Measurements from ENCODE around the gene OBSL1. TPM values are rescaled to one million over a fixed set of nuclear protein-coding genes. Genes with fewer than 3 reads are reported as not detected.

Gene OBSL1
- 65.9 and 76.5 TPM in 2 replicates for total RNA-seq (2022)
- percentile 52 among the genes with signal in this experiment for Bru-seq, nascent RNA
- percentile 68 among the genes with signal in this experiment for BruChase-seq, experiment 1, labeled RNA remaining after a 6-hour chase
- percentile 62 among the genes with signal in this experiment for BruChase-seq, experiment 2, labeled RNA remaining after a 2-hour chase
- long read RNA-seq, transcript OBSL1-202 (9 exons, 3,297 nt) = major isoform, 32 of 57 reads
- long read RNA-seq, partial matches to known transcripts = 17 of 57 reads
- long read RNA-seq, other reads (novel, unspliced or antisense) = 8 of 57 reads

GRCh38 chr2:219571311-219572236 lies at the start of gene OBSL1:
Gene OBSL1 (minus strand): TSS chr2:219571539. CDS start chr2:219571232, 307 bp downstream.
- no TSS peak for BruUV-seq (replicated peaks)
- H3K4me1 Mint-ChIP-seq (ENCODE audit: low read depth, unreplicated experiment) = peaks cover 11% of the 10 kb centered on the region
- intact Hi-C loops (cut with micrococcal nuclease; ENCODE audit: unreplicated experiment) = no loop called here

GRCh38 chr2:219620546-219620945 lies 49.2 kb upstream of the OBSL1 start:
- CTCF ChIA-PET = interaction anchor here (0.7 to 1.0 kb wide), 2 partner anchors 10 to 69 kb away, joined by 3 to 11 read pairs; no protein-coding TSS in a partner anchor
- no peak overlapping the region for H3K27ac Mint-ChIP-seq (ENCODE audit: unreplicated experiment)

More at GRCh38 chr2:219571311-219572236, at the start of gene OBSL1:
- Mint-ChIP-seq H3K4me3 (ENCODE audit: low read depth, unreplicated experiment) (peak within 1 kb of the TSS; percentile 51), H3K9me3 (ENCODE audit: low read depth, unreplicated experiment) (no peaks in the 10 kb centered on the region), H3K27ac (ENCODE audit: unreplicated experiment) (peak within 1 kb of the TSS; percentile 16), H3K27me3 (ENCODE audit: unreplicated experiment) (peaks cover 8% of the 10 kb centered on the region), H3K36me3 (ENCODE audit: insufficient read depth, unreplicated experiment) (peaks cover 37% of the 10 kb centered on the region)
- CTCF ChIA-PET = interaction anchor here (0.8 to 1.5 kb wide), 4 partner anchors 11 to 30 kb away, joined by 3 to 6 read pairs (median 4); no protein-coding TSS in a partner anchor
- no peak for TF ChIP-seq CTCF (IDR thresholded peaks at IDR 0.05; ENCODE audit: unreplicated experiment)
- peak; percentile 79 for DNase-seq

GRCh38 chr2:219619235-219619634 lies 47.9 kb upstream of the OBSL1 start:
- H3K9me3 Mint-ChIP-seq (ENCODE audit: low read depth, unreplicated experiment) = no peaks in the 10 kb centered on the region
- H3K4me3 Mint-ChIP-seq (ENCODE audit: low read depth, unreplicated experiment) = no peak overlapping the region
- no peak for TF ChIP-seq CTCF (IDR thresholded peaks at IDR 0.05; ENCODE audit: unreplicated experiment)
- no TSS peak for BruUV-seq (replicated peaks)
- CTCF ChIA-PET = interaction anchor here (1.3 kb wide), 1 partner anchor 70 kb away, joined by 7 read pairs; no protein-coding TSS in a partner anchor
- peaks cover 9% of the 10 kb centered on the region for H3K36me3 Mint-ChIP-seq (ENCODE audit: insufficient read depth, unreplicated experiment)
- no peak overlapping the region for H3K27ac Mint-ChIP-seq (ENCODE audit: unreplicated experiment)
- intact Hi-C loops (cut with micrococcal nuclease; ENCODE audit: unreplicated experiment) = no loop called here
- DNase-seq = no peak
- H3K27me3 Mint-ChIP-seq (ENCODE audit: unreplicated experiment) = peaks cover 9% of the 10 kb centered on the region
- H3K4me1 Mint-ChIP-seq (ENCODE audit: low read depth, unreplicated experiment) = peaks cover 6% of the 10 kb centered on the region

More at GRCh38 chr2:219620546-219620945, 49.2 kb upstream of the OBSL1 start:
- H3K4me1 Mint-ChIP-seq (ENCODE audit: low read depth, unreplicated experiment) = peaks cover 6% of the 10 kb centered on the region
- TF ChIP-seq CTCF (IDR thresholded peaks at IDR 0.05; ENCODE audit: unreplicated experiment) = no peak
- DNase-seq = no peak
- H3K9me3 Mint-ChIP-seq (ENCODE audit: low read depth, unreplicated experiment) = no peaks in the 10 kb centered on the region
- peaks cover 9% of the 10 kb centered on the region for H3K27me3 Mint-ChIP-seq (ENCODE audit: unreplicated experiment)
- intact Hi-C loops (cut with micrococcal nuclease; ENCODE audit: unreplicated experiment) = no loop called here
- peaks cover under 1% of the 10 kb centered on the region for H3K36me3 Mint-ChIP-seq (ENCODE audit: insufficient read depth, unreplicated experiment)
- H3K4me3 Mint-ChIP-seq (ENCODE audit: low read depth, unreplicated experiment) = no peak overlapping the region
- no TSS peak for BruUV-seq (replicated peaks)

DNA sequence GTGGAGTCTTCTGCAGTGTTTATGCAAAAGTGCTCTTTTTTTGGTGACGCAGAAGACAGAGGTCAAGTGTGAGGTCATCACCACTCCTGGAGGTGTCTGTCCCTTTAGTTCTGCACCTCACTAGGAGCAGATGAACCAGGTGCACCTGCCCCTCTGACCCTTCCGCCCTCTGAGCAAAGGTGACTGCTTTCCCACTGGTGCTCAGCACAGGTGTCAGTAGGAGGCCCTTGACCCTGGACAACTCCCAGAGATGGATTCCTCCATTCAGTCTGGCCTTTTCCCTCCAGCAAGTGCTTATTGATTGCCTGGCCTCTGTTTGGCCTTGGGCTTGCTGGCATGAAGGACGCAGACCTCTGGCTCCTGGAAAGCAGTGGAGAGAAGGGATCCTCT lies 47.4 kb upstream of the OBSL1 start:
- H3K36me3 Mint-ChIP-seq (ENCODE audit: insufficient read depth, unreplicated experiment) = peaks cover 9% of the 10 kb centered on the region
- peaks cover 9% of the 10 kb centered on the region for H3K27me3 Mint-ChIP-seq (ENCODE audit: unreplicated experiment)
- no peak for TF ChIP-seq CTCF (IDR thresholded peaks at IDR 0.05; ENCODE audit: unreplicated experiment)
- H3K27ac Mint-ChIP-seq (ENCODE audit: unreplicated experiment) = no peak overlapping the region
- CTCF ChIA-PET = interaction anchor here (1.3 kb wide), 1 partner anchor 71 kb away, joined by 7 read pairs; no protein-coding TSS in a partner anchor
- no peak for DNase-seq
- no peaks in the 10 kb centered on the region for H3K9me3 Mint-ChIP-seq (ENCODE audit: low read depth, unreplicated experiment)
- peaks cover 6% of the 10 kb centered on the region for H3K4me1 Mint-ChIP-seq (ENCODE audit: low read depth, unreplicated experiment)
- intact Hi-C loops (cut with micrococcal nuclease; ENCODE audit: unreplicated experiment) = no loop called here
- no TSS peak for BruUV-seq (replicated peaks)
- H3K4me3 Mint-ChIP-seq (ENCODE audit: low read depth, unreplicated experiment) = no peak overlapping the region

Data from Calu3 (cell line).